ENCODE data around the gene C20orf173.

Gene C20orf173

DNA sequence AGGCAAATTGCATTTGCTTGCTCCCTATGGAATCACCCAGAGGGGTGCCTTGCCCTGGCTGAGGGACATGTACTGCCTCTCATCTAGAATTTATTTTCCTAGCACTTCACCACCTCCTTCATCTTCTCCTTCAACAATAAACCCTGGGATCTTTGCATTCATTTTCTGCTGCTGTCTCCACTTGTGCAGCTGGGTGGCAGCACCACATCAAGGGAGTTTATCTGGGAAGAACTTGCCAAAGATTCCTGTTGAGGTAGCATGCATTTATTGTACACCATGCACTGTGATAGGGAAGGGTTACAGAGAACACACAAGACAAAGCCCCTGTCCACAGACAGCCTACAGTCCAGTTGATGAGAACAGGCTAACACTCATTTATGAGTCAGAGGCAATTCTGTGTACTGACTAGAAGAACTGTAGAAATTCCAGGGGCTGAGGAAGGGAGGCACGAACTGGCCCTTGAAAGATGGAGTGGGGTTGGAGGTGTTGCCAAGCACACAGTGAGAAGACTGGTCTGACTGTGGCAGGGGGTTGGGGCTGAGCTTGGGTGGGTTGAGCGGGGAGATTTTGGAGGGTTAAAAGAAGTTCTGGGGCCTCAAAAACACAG, 17.5 kb downstream of the C20orf173 start:
- in situ Hi-C loops (cut with MboI; ENCODE audit: low pct_unique_long_range_greater_than_20kb, low sequenced_read_pairs), result no loop called here
- DNase-seq, result peak; percentile 44

DNA sequence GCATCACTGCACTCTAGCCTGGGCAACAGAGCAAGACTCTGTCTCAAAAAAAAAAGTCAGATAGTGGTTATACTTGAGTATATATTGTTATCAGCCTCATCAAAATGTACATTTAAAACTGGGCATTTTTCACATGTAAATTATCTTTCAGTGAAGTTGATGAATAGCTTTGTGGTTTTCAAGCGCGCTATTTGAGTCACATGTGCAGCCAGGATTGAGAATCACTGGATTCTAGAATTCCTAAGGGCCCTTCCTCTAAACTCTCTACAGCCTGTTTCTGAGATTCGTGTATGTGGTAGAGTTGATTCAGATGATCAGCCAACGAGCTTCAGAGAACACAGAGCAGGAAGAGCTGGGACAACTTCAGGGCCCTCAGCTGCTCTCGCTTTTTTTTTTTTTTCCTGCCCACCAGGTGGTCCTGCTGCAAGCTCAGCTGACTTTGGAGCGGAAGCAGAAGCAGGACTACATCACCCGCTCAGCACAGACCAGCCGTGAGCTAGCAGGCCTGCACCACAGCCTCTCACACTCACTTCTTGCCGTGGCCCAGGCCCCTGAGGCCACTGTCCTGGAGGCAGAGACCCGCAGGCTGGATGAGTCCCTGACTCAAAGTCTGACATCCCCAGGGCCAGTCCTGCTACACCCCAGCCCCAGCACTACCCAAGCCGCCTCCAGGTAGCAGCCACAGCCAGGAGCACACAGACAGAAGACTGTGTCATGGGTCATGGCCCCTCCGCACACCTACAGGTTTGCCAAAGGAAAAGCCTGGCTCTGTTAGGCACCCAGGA, 18.3 kb downstream of the C20orf173 start:
- in situ Hi-C loops (cut with MboI; ENCODE audit: low pct_unique_long_range_greater_than_20kb, low sequenced_read_pairs), result no loop called here
- DNase-seq, result no peak

DNA sequence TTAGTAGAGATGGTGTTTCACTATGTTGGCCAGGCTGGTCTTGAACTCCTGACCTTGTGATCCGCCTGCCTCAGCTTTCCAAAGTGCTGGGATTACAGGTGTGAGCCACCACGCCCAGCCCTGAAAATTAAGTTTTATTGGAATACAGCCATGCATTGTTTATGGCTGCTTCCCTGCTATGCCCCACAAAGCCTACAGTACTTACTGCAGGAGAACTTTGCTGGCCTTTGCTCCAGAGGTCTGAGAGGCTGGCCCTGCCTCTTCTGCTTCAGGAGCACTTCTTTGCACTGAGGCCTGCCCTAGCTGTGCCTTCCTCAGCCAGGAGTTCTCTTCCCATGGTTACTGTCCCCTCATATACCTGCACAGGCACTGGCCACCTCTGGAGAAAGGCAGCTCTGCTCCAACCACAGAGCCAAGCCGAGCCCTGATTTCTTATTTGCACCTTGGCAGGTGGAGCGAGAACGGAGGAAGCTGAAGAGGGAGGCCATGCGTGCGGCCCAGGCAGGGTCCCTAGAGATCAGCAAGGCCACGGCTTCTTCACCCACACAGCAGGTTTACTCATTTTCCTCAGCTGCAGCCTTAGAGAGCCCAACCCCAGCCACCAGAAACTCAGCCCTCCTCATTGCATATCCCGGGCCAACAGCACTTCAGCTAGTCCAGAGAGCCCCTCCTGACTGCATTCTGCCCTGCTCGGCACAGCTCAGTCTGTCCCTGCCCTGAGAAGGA, 20.8 kb downstream of the C20orf173 start:
- in situ Hi-C loops (cut with MboI; ENCODE audit: low pct_unique_long_range_greater_than_20kb, low sequenced_read_pairs), result no loop called here
- no peak for DNase-seq

DNA sequence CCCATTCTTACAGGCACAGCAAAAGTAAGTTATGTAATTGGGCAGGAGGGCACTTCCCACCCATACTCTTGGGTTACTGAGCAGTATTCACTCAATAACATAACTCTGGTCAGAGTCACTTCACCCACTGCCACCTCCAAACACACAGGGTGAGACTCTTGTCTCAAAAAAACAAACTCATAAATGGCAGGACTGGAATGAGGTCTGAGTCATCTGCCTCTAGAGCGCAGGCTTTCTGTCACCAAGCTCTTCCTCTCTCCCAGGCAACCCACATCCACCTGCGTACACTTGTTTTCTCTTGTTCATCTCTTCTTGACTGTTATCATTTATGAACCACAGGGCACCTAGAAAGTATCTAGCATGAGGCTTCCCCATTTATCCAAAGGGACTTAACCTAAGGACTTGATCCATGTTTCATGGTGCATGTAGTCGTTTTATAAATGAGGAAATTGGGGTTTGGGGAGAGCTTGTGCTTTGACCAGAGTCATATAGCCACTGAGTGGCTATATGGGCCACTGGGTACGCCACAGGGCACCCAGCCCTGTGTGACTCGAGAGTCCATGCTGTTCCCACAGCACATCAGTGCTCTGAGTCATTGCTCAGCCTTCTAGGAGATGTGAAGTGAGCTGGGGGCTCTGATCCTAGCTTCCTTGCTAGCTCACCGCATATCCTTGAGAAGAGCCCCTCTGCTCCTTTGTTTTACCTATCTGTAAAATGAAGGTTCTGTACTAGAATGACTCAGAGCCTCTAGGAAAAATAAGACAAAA, 22.4 kb downstream of the C20orf173 start:
- in situ Hi-C loops (cut with MboI; ENCODE audit: low pct_unique_long_range_greater_than_20kb, low sequenced_read_pairs), result no loop called here
- DNase-seq, result no peak

DNA sequence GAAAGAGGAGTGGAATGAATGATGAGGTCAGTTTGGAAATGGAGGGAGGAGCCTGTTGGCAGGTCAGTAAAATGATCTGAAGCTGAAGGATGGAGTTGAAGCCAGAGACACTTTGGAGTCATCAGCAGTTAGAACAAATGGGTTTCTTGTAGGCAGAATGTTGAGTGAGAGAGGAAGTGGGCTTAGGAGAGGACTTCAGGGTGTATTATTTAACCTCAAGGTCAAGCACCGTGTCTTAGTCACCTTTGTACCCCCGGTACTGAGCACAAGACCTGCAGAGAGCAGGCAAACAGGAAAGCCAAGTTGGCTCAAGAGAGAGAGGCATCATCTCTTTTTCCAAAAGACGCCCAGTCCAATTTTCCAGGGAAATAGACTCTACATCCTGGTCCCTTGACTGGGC, 23.3 kb downstream of the C20orf173 start:
- in situ Hi-C loops (cut with MboI; ENCODE audit: low pct_unique_long_range_greater_than_20kb, low sequenced_read_pairs), result no loop called here
- DNase-seq, result no peak

DNA sequence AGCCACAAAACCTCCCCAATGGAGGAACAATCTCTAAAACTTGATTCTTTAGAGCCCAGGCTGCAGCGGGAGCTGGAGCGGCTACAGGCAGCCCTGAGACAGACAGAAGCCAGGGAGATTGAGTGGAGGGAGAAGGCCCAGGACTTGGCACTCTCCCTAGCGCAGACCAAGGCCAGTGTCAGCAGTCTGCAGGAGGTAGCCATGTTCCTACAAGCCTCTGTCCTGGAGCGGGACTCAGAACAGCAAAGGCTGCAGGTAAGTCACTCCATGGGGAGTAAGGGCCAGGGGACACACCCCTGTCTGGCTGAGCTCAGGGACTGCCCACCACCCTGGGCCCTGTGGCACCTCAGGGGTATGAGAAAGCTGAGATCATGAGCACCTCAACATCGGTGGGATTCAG, 24.7 kb downstream of the C20orf173 start:
- no peak for DNase-seq
- in situ Hi-C loops (cut with MboI; ENCODE audit: low pct_unique_long_range_greater_than_20kb, low sequenced_read_pairs), result no loop called here

DNA sequence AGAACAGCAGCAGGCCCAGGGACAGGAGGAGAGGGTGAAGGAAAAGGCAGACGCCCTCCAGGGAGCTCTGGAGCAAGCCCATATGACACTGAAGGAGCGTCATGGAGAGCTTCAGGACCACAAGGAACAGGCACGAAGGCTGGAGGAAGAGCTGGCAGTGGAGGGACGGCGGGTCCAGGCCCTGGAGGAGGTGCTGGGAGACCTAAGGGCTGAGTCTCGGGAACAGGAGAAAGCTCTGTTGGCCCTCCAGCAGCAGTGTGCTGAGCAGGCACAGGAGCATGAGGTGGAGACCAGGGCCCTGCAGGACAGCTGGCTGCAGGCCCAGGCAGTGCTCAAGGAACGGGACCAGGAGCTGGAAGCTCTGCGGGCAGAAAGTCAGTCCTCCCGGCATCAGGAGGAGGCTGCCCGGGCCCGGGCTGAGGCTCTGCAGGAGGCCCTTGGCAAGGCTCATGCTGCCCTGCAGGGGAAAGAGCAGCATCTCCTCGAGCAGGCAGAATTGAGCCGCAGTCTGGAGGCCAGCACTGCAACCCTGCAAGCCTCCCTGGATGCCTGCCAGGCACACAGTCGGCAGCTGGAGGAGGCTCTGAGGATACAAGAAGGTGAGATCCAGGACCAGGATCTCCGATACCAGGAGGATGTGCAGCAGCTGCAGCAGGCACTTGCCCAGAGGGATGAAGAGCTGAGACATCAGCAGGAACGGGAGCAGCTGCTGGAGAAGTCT, 25.5 kb downstream of the C20orf173 start:
- DNase-seq, result no peak
- in situ Hi-C loops (cut with MboI; ENCODE audit: low pct_unique_long_range_greater_than_20kb, low sequenced_read_pairs), result no loop called here

DNA sequence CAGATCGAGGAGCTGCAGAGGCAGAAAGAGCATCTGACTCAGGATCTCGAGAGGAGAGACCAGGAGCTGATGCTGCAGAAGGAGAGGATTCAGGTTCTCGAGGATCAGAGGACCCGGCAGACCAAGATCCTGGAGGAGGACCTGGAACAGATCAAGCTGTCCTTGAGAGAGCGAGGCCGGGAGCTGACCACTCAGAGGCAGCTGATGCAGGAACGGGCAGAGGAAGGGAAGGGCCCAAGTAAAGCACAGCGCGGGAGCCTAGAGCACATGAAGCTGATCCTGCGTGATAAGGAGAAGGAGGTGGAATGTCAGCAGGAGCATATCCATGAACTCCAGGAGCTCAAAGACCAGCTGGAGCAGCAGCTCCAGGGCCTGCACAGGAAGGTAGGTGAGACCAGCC, 26.2 kb downstream of the C20orf173 start:
- in situ Hi-C loops (cut with MboI; ENCODE audit: low pct_unique_long_range_greater_than_20kb, low sequenced_read_pairs), result no loop called here
- DNase-seq, result no peak

DNA sequence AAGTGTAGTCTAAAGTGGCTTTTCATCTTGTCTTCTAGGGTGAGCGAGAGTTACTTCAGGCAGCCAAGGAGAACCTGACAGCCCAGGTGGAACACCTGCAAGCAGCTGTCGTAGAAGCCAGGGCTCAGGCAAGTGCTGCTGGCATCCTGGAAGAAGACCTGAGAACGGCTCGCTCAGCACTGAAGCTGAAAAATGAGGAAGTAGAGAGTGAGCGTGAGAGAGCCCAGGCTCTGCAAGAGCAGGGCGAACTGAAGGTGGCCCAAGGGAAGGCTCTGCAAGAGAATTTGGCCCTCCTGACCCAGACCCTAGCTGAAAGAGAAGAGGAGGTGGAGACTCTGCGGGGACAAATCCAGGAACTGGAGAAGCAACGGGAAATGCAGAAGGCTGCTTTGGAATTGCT, 27.1 kb downstream of the C20orf173 start:
- in situ Hi-C loops (cut with MboI; ENCODE audit: low pct_unique_long_range_greater_than_20kb, low sequenced_read_pairs), result no loop called here

DNA sequence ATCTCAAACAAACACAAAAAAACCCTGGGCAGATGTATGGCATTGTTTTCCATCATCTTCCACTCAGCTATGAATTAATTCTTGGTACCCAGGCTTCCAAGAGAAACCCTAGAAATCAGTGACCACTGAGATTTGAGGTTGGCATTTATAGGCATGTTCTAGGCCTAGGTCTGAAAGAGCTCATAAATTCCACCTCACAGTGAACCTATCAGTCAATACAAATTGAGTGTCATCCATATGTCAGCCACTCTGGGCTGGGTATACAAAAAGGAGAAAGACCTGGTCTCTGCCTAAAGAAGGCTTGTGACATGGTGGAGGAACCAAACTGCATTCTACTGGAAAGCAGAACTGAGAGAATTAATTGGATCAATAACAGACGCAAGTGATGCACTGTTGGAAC, 30.2 kb downstream of the C20orf173 start:
- DNase-seq, result no peak
- in situ Hi-C loops (cut with MboI; ENCODE audit: low pct_unique_long_range_greater_than_20kb, low sequenced_read_pairs), result no loop called here

More for the DNA sequence above, 27.1 kb downstream of the C20orf173 start:
- peak; percentile 82 for DNase-seq

DNA sequence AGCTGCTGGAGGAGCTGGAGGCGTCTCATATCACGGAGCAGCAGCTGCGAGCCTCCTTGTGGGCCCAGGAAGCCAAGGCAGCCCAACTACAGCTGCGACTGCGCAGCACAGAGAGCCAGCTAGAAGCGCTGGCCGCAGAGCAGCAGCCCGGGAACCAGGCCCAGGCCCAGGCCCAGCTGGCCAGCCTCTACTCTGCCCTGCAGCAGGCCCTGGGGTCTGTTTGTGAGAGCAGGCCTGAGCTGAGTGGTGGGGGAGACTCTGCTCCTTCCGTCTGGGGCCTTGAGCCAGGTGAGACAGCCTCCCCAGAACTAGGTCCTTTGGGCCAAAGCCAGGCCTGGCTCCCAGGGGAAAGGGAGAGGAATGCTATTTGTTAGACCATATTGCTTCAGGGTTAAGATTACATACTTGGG, 31.7 kb downstream of the C20orf173 start:
- no peak for DNase-seq
- in situ Hi-C loops (cut with MboI; ENCODE audit: low pct_unique_long_range_greater_than_20kb, low sequenced_read_pairs), result no loop called here

DNA sequence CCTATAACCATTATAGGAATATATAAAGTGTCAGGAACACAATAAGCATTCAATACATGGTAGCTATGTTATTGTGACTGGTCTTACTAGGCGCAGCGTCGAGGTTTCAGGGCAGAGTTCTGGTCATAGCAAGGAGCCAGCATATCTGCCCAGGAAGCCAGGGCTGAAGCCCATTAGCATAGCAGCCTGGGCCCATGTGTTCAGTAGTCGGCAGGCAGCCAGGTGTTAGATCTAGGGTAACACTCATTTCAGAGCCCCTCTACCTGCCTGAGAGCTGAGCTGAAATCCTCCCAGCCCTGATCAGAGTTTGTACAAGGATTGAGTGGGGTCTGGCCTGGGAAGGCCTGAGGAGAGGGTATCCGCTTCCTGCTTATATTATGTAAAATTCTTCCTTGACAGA, 32.1 kb downstream of the C20orf173 start:
- in situ Hi-C loops (cut with MboI; ENCODE audit: low pct_unique_long_range_greater_than_20kb, low sequenced_read_pairs), result no loop called here

DNA sequence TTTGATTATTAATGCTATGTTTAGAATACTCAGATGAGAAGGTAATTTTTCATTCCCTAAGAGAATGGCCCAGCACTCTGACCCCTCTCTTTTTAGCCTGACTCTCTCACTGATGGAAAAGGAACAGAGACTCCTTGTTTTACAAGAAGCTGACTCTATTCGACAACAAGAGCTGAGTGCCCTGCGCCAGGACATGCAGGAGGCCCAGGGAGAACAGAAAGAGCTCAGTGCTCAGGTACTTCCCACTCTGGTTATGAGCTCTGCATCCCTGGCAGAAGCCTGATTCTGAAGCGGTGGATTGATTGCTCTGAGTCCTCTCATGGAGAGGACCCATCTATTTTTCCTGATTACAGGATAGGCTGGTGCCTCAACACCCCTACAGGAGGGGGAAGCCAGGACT, 33.0 kb downstream of the C20orf173 start:
- no peak for DNase-seq
- in situ Hi-C loops (cut with MboI; ENCODE audit: low pct_unique_long_range_greater_than_20kb, low sequenced_read_pairs), result no loop called here

More for the DNA sequence above, 32.1 kb downstream of the C20orf173 start:
- DNase-seq, result no peak

DNA sequence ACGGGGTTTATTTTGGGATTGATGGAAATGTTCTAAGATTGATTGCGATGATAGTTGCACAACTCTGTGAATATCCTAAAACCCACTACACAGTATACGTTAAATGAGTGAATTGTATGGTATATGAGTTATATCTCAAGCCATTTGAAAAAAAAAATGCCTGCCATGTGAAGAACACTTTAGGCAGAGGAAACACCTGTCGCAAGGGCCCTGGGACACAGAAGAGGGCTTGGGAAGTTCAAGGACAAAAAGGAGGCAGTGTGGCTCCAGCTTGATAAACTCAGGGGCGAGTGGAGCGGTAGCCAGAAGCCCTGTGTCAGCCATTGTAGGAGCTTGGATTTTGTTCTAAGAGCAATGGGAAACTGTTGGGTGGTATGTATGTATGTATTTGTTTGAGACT, 37.1 kb downstream of the C20orf173 start:
- DNase-seq, result no peak
- in situ Hi-C loops (cut with MboI; ENCODE audit: low pct_unique_long_range_greater_than_20kb, low sequenced_read_pairs), result no loop called here

DNA sequence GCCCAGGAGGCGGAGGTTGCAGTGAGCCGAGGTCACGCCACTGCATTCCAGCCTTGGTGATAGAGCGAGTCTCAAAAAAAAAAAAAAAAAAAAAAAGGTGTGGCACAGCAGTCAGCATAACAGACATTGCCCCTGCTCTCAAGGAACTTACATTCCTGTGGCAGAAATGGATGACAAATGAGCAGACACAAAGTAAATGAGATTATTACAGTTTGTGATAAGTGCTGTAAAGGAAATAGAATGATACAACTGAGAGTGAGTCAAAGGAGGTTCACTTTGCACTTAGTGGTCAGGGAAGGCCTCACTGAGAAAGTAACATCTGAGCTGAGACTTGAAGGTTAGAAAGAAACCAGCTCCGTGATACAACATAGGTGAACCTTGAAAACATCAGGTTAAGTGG, 37.6 kb downstream of the C20orf173 start:
- DNase-seq, result no peak

DNA sequence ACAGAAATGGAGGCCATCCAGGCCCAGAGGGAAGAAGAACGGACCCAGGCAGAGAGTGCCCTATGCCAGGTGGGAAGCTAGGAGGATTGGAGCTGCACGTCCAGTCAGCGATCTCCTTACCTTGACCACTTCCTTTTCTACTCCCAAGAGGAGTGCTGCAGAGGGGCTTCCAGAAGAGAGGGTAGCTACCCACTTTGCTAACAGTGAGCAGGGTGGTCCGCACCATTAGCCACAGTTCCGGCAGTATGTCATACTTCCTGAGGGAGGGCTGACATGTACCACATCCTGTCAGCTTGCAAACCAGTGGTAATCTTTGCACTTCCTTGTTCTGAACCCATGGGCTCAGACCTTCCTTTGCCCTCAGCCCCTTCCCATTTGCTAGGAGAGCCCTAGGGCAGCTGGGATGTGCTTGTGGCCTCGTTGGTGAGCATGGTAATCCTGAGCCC, 38.7 kb downstream of the C20orf173 start:
- in situ Hi-C loops (cut with MboI; ENCODE audit: low pct_unique_long_range_greater_than_20kb, low sequenced_read_pairs), result no loop called here
- DNase-seq, result peak; percentile 83

More for the DNA sequence above, 37.6 kb downstream of the C20orf173 start:
- in situ Hi-C loops (cut with MboI; ENCODE audit: low pct_unique_long_range_greater_than_20kb, low sequenced_read_pairs), result no loop called here

DNA sequence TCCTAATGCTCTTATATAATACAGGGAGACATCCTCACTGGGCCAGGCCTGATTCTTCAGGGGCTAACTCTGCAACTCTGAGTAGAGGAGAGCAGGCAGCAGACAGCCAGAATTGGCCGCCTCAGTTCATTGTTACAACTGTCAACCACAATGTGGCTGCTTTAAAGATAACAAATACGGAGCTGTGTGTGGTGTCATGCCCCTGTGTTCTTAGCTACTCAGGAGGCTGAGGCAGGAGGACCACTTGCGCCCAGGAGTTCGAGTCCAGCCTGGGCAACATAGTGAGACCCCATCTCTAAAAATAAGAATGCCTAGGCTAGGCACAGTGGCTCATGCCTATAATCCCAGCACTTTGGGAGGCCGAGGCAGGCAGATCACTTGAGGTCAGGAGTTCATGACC, 39.7 kb downstream of the C20orf173 start:
- no peak for DNase-seq
- in situ Hi-C loops (cut with MboI; ENCODE audit: low pct_unique_long_range_greater_than_20kb, low sequenced_read_pairs), result no loop called here

DNA sequence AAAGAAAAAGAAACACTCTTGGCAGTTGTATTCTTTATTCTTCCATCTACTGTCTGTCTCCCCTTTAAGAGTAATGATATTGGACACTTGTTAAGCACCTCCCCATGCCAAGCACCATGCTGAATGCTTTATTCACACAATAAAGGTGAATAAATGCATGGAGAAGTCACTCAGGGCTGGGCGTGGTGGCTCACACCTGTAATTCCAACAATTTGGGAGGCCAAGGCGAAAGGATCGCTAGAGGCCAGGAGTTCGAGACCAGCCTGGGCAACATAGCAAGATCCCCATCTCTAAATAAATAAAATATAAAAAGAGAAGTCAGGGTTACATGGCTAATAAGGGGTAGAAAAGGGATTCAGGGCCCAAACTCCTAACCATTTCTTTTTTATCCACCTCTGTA, 42.0 kb downstream of the C20orf173 start:
- in situ Hi-C loops (cut with MboI; ENCODE audit: low pct_unique_long_range_greater_than_20kb, low sequenced_read_pairs), result no loop called here
- DNase-seq, result no peak

DNA sequence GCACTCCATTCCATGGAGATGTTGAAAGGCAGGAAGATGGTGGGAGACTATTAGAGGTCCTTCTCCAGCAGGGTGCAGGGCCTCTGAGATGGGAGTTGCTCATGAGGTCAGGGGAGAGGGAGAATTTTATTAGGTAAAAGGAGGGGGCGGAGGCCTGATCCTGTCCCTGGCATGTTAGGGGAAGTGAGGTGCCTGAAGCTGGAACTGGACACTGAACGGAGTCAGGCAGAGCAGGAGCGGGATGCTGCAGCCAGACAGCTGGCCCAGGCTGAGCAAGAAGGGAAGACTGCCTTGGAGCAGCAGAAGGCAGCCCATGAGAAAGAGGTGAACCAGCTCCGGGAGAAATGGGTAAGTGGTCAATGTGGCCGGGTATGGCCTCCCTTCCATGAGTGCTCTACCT, 49.7 kb downstream of the C20orf173 start:
- DNase-seq, result no peak
- in situ Hi-C loops (cut with MboI; ENCODE audit: low pct_unique_long_range_greater_than_20kb, low sequenced_read_pairs), result no loop called here
